Pancreas (tissue), 10 donors: ENCODE results near the gene MOXD1. TPM values are rescaled to one million over a fixed set of nuclear protein-coding genes. Genes with fewer than 3 reads are reported as not detected.

Source experiments
- ATAC-seq, 4 donors: fragments of 200-7000 bp; cut with Tn5 transposase; one replicate each; pipeline versions ENCODE4 v1.8.0 to v1.9.1; 2020; ENCODE audit warnings: mild to moderate bottlenecking in 4 of 4, moderate library complexity in 4 of 4
- DNase-seq, 6 donors: peaks; one replicate each; pipeline ENCODE4 v3.0.0-alpha.2; 2020
- FAIRE-seq: peaks from 2 replicates; lab custom pipeline; 2012; peaks lifted over from hg19 to GRCh38; lab: Jason Lieb, UNC
- H3K27ac ChIP-seq, 4 donors: fragments of 200-600 bp; sonication (generic); 1 replicate in 3 of 4; 2 replicates in 1 of 4; pipeline versions ENCODE4 v1.5.0 to v1.8.0; 2020
- H3K27me3 ChIP-seq, 4 donors: fragments of 200-600 bp; one replicate each; pipeline ENCODE4 v1.8.0; 2021
- H3K36me3 ChIP-seq, 3 donors: fragments of 200-600 bp; sonication (generic) in 1 of 3; one replicate each; pipeline versions ENCODE4 v1.5.0 to v1.8.0; 2020 to 2021
- H3K4me1 ChIP-seq, 3 donors: fragments of 200-600 bp; one replicate each; pipeline ENCODE4 v1.8.0; 2021
- H3K4me3 ChIP-seq, 4 donors: fragments of 200-600 bp; sonication (generic) in 2 of 4; one replicate each; pipeline versions ENCODE4 v1.5.0 to v1.8.0; 2020 to 2021
- H3K9me3 ChIP-seq, 4 donors: fragments of 200-600 bp; one replicate each; pipeline ENCODE4 v1.8.0; 2021
- CTCF ChIP-seq, 4 donors: fragments of 200-600 bp; sonication (generic) in 3 of 4; IDR thresholded peaks; one replicate each; pipeline versions ENCODE4 v1.5.0 to v1.8.0; 2021; ENCODE audit warnings: antibody characterized with exemption in 4 of 4
- WGBS, 2 donors: extraction: QIAGEN DNeasy Blood & Tissue Kit; methylation state at CpG; one replicate each; pipeline ENCODE4 v1.1.7; 2013; 5-methylcytosine and 5-hydroxymethylcytosine counted together
- intact Hi-C, 3 donors: fragments of 100-400 bp; cut with DNase I; formaldehyde crosslinking; loops; one replicate each; pipeline versions ENCODE4 v1.11.1 to v1.14.2; 2022
- polyA plus RNA-seq, 2 donors: library from polyadenylated mRNA; stranded (reverse); fragments of 200-250 nt; gene quantifications; one replicate each; pipeline ENCODE4 v1.2.3, GENCODE V29; 2013
- total RNA-seq, 6 donors: library from RNA; stranded (reverse); fragmentation: NEBNext Ultra II Directional in 4 of 6; extraction: Animal tissue kit (Norgen Biotek cat#: 25700) in 4 of 6; gene quantifications; one replicate each; pipeline versions ENCODE4 v1.2.1 to v1.2.4, GENCODE V29; 2021 to 2023
- donor health status: healthy with polysubstance abuse.
- donor health status: DM: no; HTN: no; CAD: no; lungs with moderate emphysema.
- donor health status: DM: no; HTN: no; CAD: no.
- donor health status: control.
- donor health status: control.
- donor health status: Bipolar disorder and iron deficiency.
- donor health status: DM: yes; HTN: yes; CAD: no.
- donor health status: DM: no; HTN: no; CAD: no.
- donor health status: DM: no; HTN: no; CAD: no.
- donor health status: DM: yes; HTN: yes; CAD: no.

The MOXD1 gene
- total and polyA plus RNA-seq, 8 donors = 0.30 to 13.9 (median 0.62) TPM

DNA sequence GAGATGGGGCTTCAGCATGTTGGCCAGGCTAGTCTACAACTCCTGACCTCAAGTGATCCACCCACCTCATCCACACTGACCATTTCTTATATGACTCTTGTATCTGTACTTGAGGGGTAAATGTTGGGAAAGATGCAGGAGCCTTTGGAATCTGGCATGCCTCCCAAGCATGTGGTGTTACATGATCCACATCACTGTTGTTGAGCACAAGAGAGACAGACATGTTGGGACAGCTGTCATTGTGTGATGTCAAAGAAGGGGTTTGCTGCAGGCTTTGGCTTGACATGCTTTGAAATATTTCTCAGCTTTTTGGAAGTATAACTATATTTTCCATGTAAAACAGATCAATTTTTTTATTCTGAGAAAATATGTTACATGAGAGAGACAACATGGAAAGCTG, 139.9 kb downstream of the MOXD1 start:
- H3K27ac ChIP-seq = no peak overlapping the region
- no peak for FAIRE-seq
- intact Hi-C loops = no loop called here
- no peaks in the 10 kb centered on the region for H3K4me1 ChIP-seq
- ATAC-seq = no peak
- H3K36me3 ChIP-seq = no peaks in the 10 kb centered on the region
- no peak overlapping the region for H3K4me3 ChIP-seq
- no peaks in the 10 kb centered on the region for H3K9me3 ChIP-seq
- H3K27me3 ChIP-seq = no peaks in the 10 kb centered on the region
- no peak for TF ChIP-seq CTCF (IDR thresholded peaks at IDR 0.05)
- DNase-seq = no peak

DNA sequence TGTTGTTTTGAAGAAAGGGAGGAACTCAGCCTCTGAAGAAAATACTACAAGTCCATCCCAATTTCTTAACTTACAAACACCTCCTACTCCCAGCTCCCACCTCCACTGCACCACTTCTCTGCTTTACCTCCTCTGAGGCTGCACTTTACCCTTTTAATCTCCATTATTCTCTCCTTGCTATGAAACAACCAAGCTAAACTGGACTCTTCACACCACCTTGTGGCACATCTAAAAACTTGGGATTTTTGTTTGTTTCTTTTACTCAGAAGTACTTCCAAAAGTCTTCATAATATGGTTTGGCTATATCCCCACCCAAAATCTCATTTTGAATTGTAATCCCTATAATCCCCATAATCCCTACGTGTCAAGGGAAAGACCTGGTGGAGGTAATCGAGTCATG, 142.2 kb downstream of the MOXD1 start:
- Histone ChIP-seq H3K4me3 (no peak overlapping the region), H3K27ac (no peak overlapping the region), H3K9me3 (no peaks in the 10 kb centered on the region), H3K36me3 (no peaks in the 10 kb centered on the region), H3K4me1 (no peaks in the 10 kb centered on the region), H3K27me3 (no peaks in the 10 kb centered on the region)
- intact Hi-C loops = no loop called here
- FAIRE-seq = no peak
- no peak for DNase-seq
- ATAC-seq = no peak
- 62 to 67% methylated on average over 2 of the region's 2 CpGs for WGBS, 2 donors
- TF ChIP-seq CTCF (IDR thresholded peaks at IDR 0.05) = no peak

DNA sequence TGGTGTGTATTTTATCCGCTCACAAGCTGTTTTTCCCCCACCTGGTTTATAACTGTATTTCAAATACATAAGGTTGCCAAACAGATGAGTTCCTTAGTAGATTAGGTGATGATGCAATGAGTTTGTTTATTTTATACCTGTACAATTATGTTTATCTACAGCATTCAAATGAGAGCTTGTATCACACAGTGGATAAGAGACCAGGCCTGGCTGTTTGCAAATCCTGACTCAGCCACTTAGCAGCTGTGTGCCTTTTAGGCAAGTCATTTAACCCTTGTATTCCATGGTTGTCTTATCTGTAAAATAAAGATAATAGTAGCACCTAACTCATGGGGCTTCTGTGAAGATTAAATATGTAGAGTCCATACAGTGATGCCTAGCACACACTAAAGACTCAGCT, 143.7 kb downstream of the MOXD1 start:
- 69 to 80% methylated on average over 1 of the region's 1 CpG for WGBS, 2 donors
- intact Hi-C loops = no loop called here
- Histone ChIP-seq H3K27me3 (no peaks in the 10 kb centered on the region), H3K9me3 (no peaks in the 10 kb centered on the region), H3K4me3 (no peak overlapping the region), H3K36me3 (no peaks in the 10 kb centered on the region), H3K27ac (no peak overlapping the region), H3K4me1 (no peaks in the 10 kb centered on the region)
- DNase-seq (no peak), ATAC-seq (peak in 3 of 4 donors; percentile 29 to 53 (median 45)), FAIRE-seq (no peak)
- TF ChIP-seq CTCF (IDR thresholded peaks at IDR 0.05) = no peak

GRCh38 chr6:132256457-132256856, 144.8 kb downstream of the MOXD1 start:
- Histone ChIP-seq H3K27ac (no peak overlapping the region), H3K4me1 (no peaks in the 10 kb centered on the region), H3K27me3 (no peaks in the 10 kb centered on the region), H3K36me3 (no peaks in the 10 kb centered on the region), H3K4me3 (no peak overlapping the region), H3K9me3 (no peaks in the 10 kb centered on the region)
- no peak for ATAC-seq
- no peak for DNase-seq
- intact Hi-C loops = no loop called here
- FAIRE-seq = no peak
- TF ChIP-seq CTCF (IDR thresholded peaks at IDR 0.05) = no peak
- WGBS, 2 donors = 93 to 97% methylated on average over 1 of the region's 1 CpG

GRCh38 chr6:132253906-132254305, 147.4 kb downstream of the MOXD1 start:
- Histone ChIP-seq H3K4me1 (no peaks in the 10 kb centered on the region), H3K9me3 (no peaks in the 10 kb centered on the region), H3K4me3 (no peak overlapping the region), H3K27me3 (no peaks in the 10 kb centered on the region), H3K27ac (no peak overlapping the region), H3K36me3 (no peaks in the 10 kb centered on the region)
- no peak for FAIRE-seq
- intact Hi-C loops = no loop called here
- TF ChIP-seq CTCF (IDR thresholded peaks at IDR 0.05) = no peak
- no peak for ATAC-seq
- no peak for DNase-seq
